IMR-90 (cell line): ENCODE measurements around the gene APMAP. TPM values are rescaled to one million over a fixed set of nuclear protein-coding genes. Genes with fewer than 3 reads are reported as not detected.

ENCODE experiments used
- ATAC-seq: fragments of 200-7000 bp; cut with Tn5 transposase; 2 replicates; pipeline ENCODE4 v1.9.1; 2020; ENCODE audit warnings: low read depth, mild to moderate bottlenecking, moderate library complexity
- BruUV-seq: library from RNA; stranded (reverse); fragments of 400-500 nt; replicated peaks from 2 replicates; lab custom pipeline; 2021; lab: Mats Ljungman, UMichigan
- CTCF ChIA-PET: fragments of 300-600 bp; formaldehyde crosslinking; extraction: SDS; loops from one replicate; lab custom pipeline; 2021; ENCODE audit warnings: antibody characterized with exemption; lab: Yijun Ruan, JAX
- POLR2A ChIA-PET: fragments of 300-600 bp; sonication (Branson Sonifier 250); formaldehyde crosslinking; loops from one replicate; lab custom pipeline; 2022; ENCODE audit warnings: antibody characterized with exemption; ENCODE audit not compliant: unreplicated experiment; lab: Charles Lee
- DNase-seq: peaks from one replicate; pipeline ENCODE4 v3.0.0; 2013
- H2AFZ ChIP-seq: replicated peaks from 2 replicates; pipeline ENCODE3; 2013; ENCODE audit warnings: low read length, mild to moderate bottlenecking; ENCODE audit not compliant: poor library complexity
- H2AK5ac ChIP-seq: 2 replicates; pipeline ENCODE4 v1.6.1; 2013; ENCODE audit warnings: low read depth, low read length, inconsistent platforms
- H2AK9ac ChIP-seq: replicated peaks from 2 replicates; pipeline ENCODE3; 2013; ENCODE audit warnings: mild to moderate bottlenecking, low read depth, low read length, moderate library complexity; ENCODE audit not compliant: poor library complexity
- H2BK120ac ChIP-seq: 2 replicates; pipeline ENCODE4 v1.6.1; 2013; ENCODE audit warnings: low read depth, low read length, inconsistent platforms
- H2BK15ac ChIP-seq: 3 replicates; pipeline ENCODE4 v1.6.1; 2013; ENCODE audit warnings: low read depth, low read length, inconsistent platforms
- H2BK20ac ChIP-seq: 2 replicates; pipeline ENCODE4 v1.6.1; 2013; ENCODE audit warnings: low read depth, mild to moderate bottlenecking, inconsistent platforms, low read length, moderate library complexity
- H2BK5ac ChIP-seq: 2 replicates; pipeline ENCODE4 v1.6.1; 2013; ENCODE audit warnings: mild to moderate bottlenecking, low read depth, low read length, inconsistent platforms; ENCODE audit not compliant: poor library complexity, severe bottlenecking
- H3K14ac ChIP-seq: replicated peaks from 2 replicates; pipeline ENCODE4 v1.6.1; 2013; ENCODE audit warnings: low read depth, low read length, inconsistent platforms
- H3K18ac ChIP-seq: 2 replicates; pipeline ENCODE4 v1.6.1; 2013; ENCODE audit warnings: low read depth, low read length, control low read depth
- H3K23ac ChIP-seq: 2 replicates; pipeline ENCODE4 v1.6.1; 2013; ENCODE audit warnings: low read depth, low read length, inconsistent platforms
- H3K27ac ChIP-seq: 2 replicates; pipeline ENCODE4 v1.5.1; 2013; ENCODE audit warnings: mild to moderate bottlenecking, control low read depth, low read length; ENCODE audit not compliant: insufficient read depth
- H3K27me3 ChIP-seq: 2 replicates; pipeline ENCODE4 v1.6.1; 2013; ENCODE audit warnings: low read length; ENCODE audit not compliant: control insufficient read depth, insufficient read depth
- H3K36me3 ChIP-seq: 2 replicates; pipeline ENCODE4 v1.6.1; 2013; ENCODE audit warnings: low read length, mixed read lengths; ENCODE audit not compliant: control insufficient read depth, insufficient read depth
- H3K4ac ChIP-seq: 2 replicates; pipeline ENCODE4 v1.6.1; 2013; ENCODE audit warnings: low read depth, low read length, inconsistent platforms
- H3K4me1 ChIP-seq: 2 replicates; pipeline ENCODE4 v1.6.1; 2013; ENCODE audit warnings: low read length, mixed read lengths; ENCODE audit not compliant: control insufficient read depth, insufficient read depth
- H3K4me2 ChIP-seq: 2 replicates; pipeline ENCODE4 v1.6.1; 2013; ENCODE audit warnings: low read depth, mild to moderate bottlenecking, control low read depth, low read length, moderate library complexity
- H3K4me3 ChIP-seq: 2 replicates; pipeline ENCODE4 v1.5.1; 2013; ENCODE audit warnings: low read depth, mild to moderate bottlenecking, control low read depth, low read length, moderate library complexity; ENCODE audit not compliant: insufficient read depth
- H3K56ac ChIP-seq: 2 replicates; pipeline ENCODE4 v1.6.1; 2013; ENCODE audit warnings: low read length, inconsistent platforms; ENCODE audit not compliant: insufficient read depth; ENCODE audit errors: extremely low read depth
- H3K79me1 ChIP-seq, 2 experiments: 2 replicates each; pipeline ENCODE4 v1.6.1; 2013; ENCODE audit warnings: low read length in 2 of 2, inconsistent platforms in 1 of 2, low read depth in 1 of 2
- H3K9ac ChIP-seq: 2 replicates; pipeline ENCODE4 v1.6.1; 2013; ENCODE audit warnings: low read depth, low read length, control low read depth
- H3K9me1 ChIP-seq: 2 replicates; pipeline ENCODE4 v1.6.1; 2013; ENCODE audit warnings: low read length, inconsistent platforms; ENCODE audit not compliant: insufficient read depth
- H3K9me3 ChIP-seq: 2 replicates; pipeline ENCODE4 v1.6.1; 2013; ENCODE audit warnings: low read length; ENCODE audit not compliant: control insufficient read depth, insufficient read depth
- H4K20me1 ChIP-seq: 2 replicates; pipeline ENCODE4 v1.6.1; 2013; ENCODE audit warnings: low read length, inconsistent platforms; ENCODE audit not compliant: insufficient read depth
- H4K5ac ChIP-seq: 2 replicates; pipeline ENCODE4 v1.6.1; 2013; ENCODE audit warnings: mild to moderate bottlenecking, low read depth, low read length, control low read depth
- H4K8ac ChIP-seq, 2 experiments: 2 replicates each; pipeline ENCODE4 v1.6.1; 2013; ENCODE audit warnings: low read depth in 2 of 2, low read length in 2 of 2, control low read depth in 1 of 2, inconsistent platforms in 1 of 2
- H4K91ac ChIP-seq: 2 replicates; pipeline ENCODE4 v1.6.1; 2013; ENCODE audit warnings: low read depth, low read length, inconsistent platforms; ENCODE audit not compliant: insufficient read depth
- CEBPB ChIP-seq: IDR thresholded peaks from 2 replicates; pipeline ENCODE4 v1.6.1; 2012; ENCODE audit warnings: low read depth, low read length, improper control_type of control experiment
- MAZ ChIP-seq: IDR thresholded peaks from 2 replicates; pipeline ENCODE4 v1.6.1; 2012; ENCODE audit warnings: low read depth, mild to moderate bottlenecking, low read length, improper control_type of control experiment, moderate library complexity, borderline replicate concordance
- NFE2L2 ChIP-seq: fragments of 150-350 bp; IDR thresholded peaks from 2 replicates; pipeline ENCODE4 v1.6.1; 2016; ENCODE audit warnings: low read depth, mild to moderate bottlenecking, low read length
- RFX5 ChIP-seq: IDR thresholded peaks from 2 replicates; pipeline ENCODE4 v1.8.0; 2012; ENCODE audit warnings: low read depth, mild to moderate bottlenecking, low read length, moderate library complexity
- USF2 ChIP-seq: fragments of 150-350 bp; IDR thresholded peaks from 2 replicates; pipeline ENCODE4 v1.6.1; 2017; ENCODE audit warnings: mild to moderate bottlenecking, antibody characterized with exemption, low read length, low read depth
- WGBS, 2 experiments: methylation state at CpG; one replicate each; pipeline versions ENCODE4 v1.1.5 to v1.1.7; 2013; ENCODE audit warnings: missing lambda C conversion rate in 2 of 2; ENCODE audit not compliant: insufficient read length in 1 of 2; ENCODE audit errors: extremely low coverage in 2 of 2; 5-methylcytosine and 5-hydroxymethylcytosine counted together
- dilution Hi-C: fragments of 300-500 bp; cut with HindIII; formaldehyde crosslinking; loops from one replicate; pipeline ENCODE4 v1.14.3; 2018; ENCODE audit warnings: low sequenced_read_pairs; ENCODE audit not compliant: unreplicated experiment
- in situ Hi-C: fragments of 300-500 bp; cut with MboI; formaldehyde crosslinking; loops from 3 replicates; pipeline ENCODE4 v1.14.3; 2019; ENCODE audit warnings: low sequenced_read_pairs, inconsistent platforms, mixed read lengths
- intact Hi-C: fragments of 100-400 bp; cut with micrococcal nuclease; formaldehyde crosslinking; loops from 2 replicates; pipeline ENCODE4 v1.10.0; 2022
- polyA plus RNA-seq, 3 experiments: library from polyadenylated mRNA; depleted of rRNA; stranded (reverse); fragments of >200 nt; gene quantifications; 2 replicates each; pipeline ENCODE4 v1.2.3, GENCODE V29; 2012; ENCODE audit warnings: low replicate concordance in 1 of 3
- total RNA-seq: library from RNA; depleted of rRNA; stranded (reverse); fragments of >200 nt; gene quantifications from 2 replicates; pipeline ENCODE4 v1.2.3, GENCODE V29; 2012
- TF ChIP-seq, protein P1 (sequence below): fragments of 150-350 bp; IDR thresholded peaks from 2 replicates; pipeline ENCODE4 v1.6.1; 2016; ENCODE audit warnings: low read depth, mild to moderate bottlenecking, low read length, moderate library complexity, borderline replicate concordance

The APMAP gene
- total and polyA plus RNA-seq, 2 of the 4 experiments (the other 2 are of a cell fraction), result 67.2 to 88.8 TPM

DNA sequence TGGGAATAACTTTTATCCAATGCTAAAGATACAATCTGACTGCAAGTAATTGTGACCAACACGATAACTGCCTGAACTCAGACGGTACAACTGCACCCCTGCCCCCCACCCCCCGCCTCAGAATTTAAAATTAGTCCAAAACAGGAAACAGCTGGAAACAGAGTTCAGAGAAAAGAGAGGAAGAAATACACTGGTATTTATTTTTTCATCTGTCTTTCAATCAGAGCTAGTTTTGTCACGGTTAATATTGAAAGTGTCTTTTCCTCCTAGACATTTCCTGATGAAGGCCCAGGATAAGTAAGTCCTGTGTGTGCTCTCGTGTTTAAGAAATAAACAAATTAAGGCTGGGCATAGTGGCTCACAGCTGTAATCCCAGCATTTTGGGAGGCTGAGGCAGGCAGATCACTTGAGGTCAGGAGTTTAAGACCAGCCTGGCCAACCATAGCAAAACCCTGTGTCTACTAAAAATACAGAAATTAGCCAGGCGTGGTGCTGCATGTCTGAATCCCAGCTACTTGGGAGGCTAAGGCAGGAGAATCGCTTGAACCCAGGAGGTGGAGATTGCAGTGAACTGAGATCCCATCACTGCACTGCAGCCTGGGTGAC is 43.9 kb upstream of the APMAP start:
- Histone ChIP-seq H2BK20ac (no peak overlapping the region), H4K91ac (no peak overlapping the region), H3K27me3 (peaks cover 3% of the 10 kb centered on the region), H3K27ac (no peak overlapping the region), H2BK5ac (no peak overlapping the region), H2BK15ac (no peak overlapping the region), H4K20me1 (no peaks in the 10 kb centered on the region; the same call in 1 of the 2 replicates), H3K9ac (no peak overlapping the region), H4K8ac (no peak overlapping the region), H3K4me2 (no peak overlapping the region; the same call in 1 of the 2 replicates), H3K9me1 (peaks cover 3% of the 10 kb centered on the region; the same call in 1 of the 2 replicates), H2AFZ (no peak overlapping the region), H2BK120ac (no peak overlapping the region), H3K4me3 (no peak overlapping the region), H3K14ac (no peak overlapping the region), H4K5ac (no peak overlapping the region), H2AK5ac (no peak overlapping the region), H3K4ac (no peak overlapping the region), H3K18ac (no peak overlapping the region), H3K4me1 (peaks cover 7% of the 10 kb centered on the region; the same call in 1 of the 2 replicates), H3K56ac (no peak overlapping the region), H2AK9ac (no peak overlapping the region), H3K79me1 (no peaks in the 10 kb centered on the region), H3K9me3 (no peaks in the 10 kb centered on the region), H3K23ac (no peak overlapping the region), H3K36me3 (no peaks in the 10 kb centered on the region)
- in situ Hi-C loops, result no loop called here
- POLR2A ChIA-PET, result no interaction called here
- dilution Hi-C loops, result no loop called here
- ATAC-seq (no peak), DNase-seq (no peak)
- intact Hi-C loops, result no loop called here
- TF ChIP-seq, protein P1, sequence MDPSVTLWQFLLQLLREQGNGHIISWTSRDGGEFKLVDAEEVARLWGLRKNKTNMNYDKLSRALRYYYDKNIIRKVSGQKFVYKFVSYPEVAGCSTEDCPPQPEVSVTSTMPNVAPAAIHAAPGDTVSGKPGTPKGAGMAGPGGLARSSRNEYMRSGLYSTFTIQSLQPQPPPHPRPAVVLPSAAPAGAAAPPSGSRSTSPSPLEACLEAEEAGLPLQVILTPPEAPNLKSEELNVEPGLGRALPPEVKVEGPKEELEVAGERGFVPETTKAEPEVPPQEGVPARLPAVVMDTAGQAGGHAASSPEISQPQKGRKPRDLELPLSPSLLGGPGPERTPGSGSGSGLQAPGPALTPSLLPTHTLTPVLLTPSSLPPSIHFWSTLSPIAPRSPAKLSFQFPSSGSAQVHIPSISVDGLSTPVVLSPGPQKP, result no peak
- no peak for TF ChIP-seq USF2
- no peak for TF ChIP-seq RFX5
- TF ChIP-seq NFE2L2, result no peak
- TF ChIP-seq MAZ, result no peak
- no peak for TF ChIP-seq CEBPB
- CTCF ChIA-PET, result interaction anchor here (0.6 kb wide), 1 partner anchor 9 kb away, joined by 3 read pairs; no protein-coding TSS in a partner anchor
- BruUV-seq, result no TSS peak
- WGBS, 2 experiments, result 71% methylated on average over 1 of the region's 7 CpGs; no CpG with 5 or more reads in 1 of the 2 experiments
